ENCODE results near the gene NOP56.
A peak's percentile ranks its signal among the peaks of the same experiment; 100 is the strongest.

The NOP56 gene

DNA sequence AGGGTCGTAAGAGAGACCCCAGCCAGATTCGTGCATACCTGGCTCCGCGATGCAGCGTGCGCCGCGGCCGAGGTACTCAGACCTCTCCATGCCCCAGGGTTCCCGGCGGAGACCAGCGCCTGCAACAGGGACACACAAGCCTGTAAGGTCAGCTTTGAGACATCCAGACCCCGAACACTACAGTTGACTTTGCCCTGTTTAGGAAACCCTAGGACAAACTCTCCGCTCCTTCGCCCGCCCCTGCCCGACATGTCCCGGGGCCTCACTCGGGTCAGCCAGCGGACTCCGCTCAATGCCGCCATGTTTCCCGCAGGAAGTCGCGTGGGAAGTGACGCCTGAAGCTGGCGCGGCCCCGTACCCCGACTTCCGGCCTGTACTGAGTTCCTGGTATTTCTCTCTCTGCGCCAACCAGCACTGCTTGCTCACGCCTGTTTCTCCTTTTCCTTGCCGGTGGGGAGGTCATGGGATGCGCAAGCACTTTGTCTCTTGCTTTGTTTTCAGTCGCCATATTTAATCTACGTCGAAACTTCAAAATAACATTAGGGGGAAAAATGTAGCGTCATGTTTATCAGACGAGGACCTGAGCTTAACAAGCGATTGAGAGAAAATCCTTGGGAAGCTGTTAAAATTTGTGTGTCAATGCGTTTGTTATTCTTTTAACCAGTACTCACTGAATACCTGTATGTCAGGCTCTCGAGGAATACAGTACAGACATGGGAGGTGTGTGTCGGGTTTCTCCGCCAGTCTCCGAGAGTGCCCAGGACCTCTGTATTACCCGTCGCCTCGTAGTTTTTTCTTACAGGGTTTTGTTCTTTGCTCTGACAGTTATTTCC, 11.7 kb downstream of the NOP56 start, which contains the start of gene IDH3B:
Gene IDH3B, minus strand, starts transcription at position 330 of the 833 bp plus-strand sequence. Its CDS starts 28 bp downstream, at position 302.
- H3K27me3 ChIP-seq (ENCODE audit: insufficient read depth, low read length, poor library complexity, severe bottlenecking) = no peaks in the 10 kb centered on the region
- peaks cover 12% of the 10 kb centered on the region for H3K4me1 ChIP-seq (ENCODE audit: insufficient read depth, low read length, poor library complexity, severe bottlenecking)
- peaks cover 18% of the 10 kb centered on the region; the same call in 1 of the 2 replicates for H3K36me3 ChIP-seq (ENCODE audit: insufficient read depth, low read length)
- H2AFZ ChIP-seq (ENCODE audit: low read length) = peak within 1 kb of the TSS; percentile 92
- H3K4me2 ChIP-seq (ENCODE audit: low read depth, low read length, poor library complexity, severe bottlenecking) = peak within 1 kb of the TSS; percentile 99
- H3K4me3 ChIP-seq (ENCODE audit: low read length, poor library complexity, severe bottlenecking) = peak within 1 kb of the TSS; percentile 98
- peaks cover 25% of the 10 kb centered on the region for H3K79me2 ChIP-seq (ENCODE audit: insufficient read depth, low read length)
- no peaks in the 10 kb centered on the region for H3K9me3 ChIP-seq (ENCODE audit: insufficient read depth, low read depth, low read length)
- H3F3A ChIP-seq (ENCODE audit: low read depth) = 0 out of 2 replicates have a peak, but pooled peaks cover 6% of the 10 kb centered on the region
- H3K9me2 ChIP-seq (replicated peaks; ENCODE audit: low read depth, low read length) = no peaks in the 10 kb centered on the region
- H3K9ac ChIP-seq (ENCODE audit: low read depth, low read length, poor library complexity, severe bottlenecking) = peak within 1 kb of the TSS; percentile 92
- TF ChIP-seq CTCF (conservative IDR thresholded peaks at IDR 0.05; ENCODE audit: low read length) (no peak), EZH2phosphoT487 (IDR thresholded peaks at IDR 0.05; ENCODE audit: borderline replicate concordance) (no peak)
- peaks cover 7% of the 10 kb centered on the region for H4K20me1 ChIP-seq (ENCODE audit: insufficient read depth, low read length, poor library complexity, severe bottlenecking)

DNA sequence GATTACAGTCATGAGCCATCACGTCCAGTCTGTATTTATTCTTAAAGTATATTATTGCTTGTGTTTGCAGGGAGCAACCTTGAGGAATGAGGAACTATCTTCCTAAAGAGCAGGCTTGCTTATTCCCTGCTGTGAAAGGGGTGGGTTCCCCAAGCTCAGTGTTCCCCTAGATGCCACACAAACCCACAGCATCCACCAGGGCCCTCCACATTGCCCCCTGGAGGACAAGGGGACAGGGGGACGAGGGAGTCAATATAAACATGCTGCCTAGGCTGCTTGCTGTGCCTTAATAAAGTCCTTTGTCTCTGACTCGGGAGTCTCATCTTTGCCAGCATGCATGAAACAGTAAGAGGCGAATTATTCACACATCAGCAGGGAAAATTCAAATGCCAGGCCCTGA, 19.5 kb downstream of the NOP56 start:
- Histone ChIP-seq H3K9me2 (replicated peaks; ENCODE audit: low read depth, low read length) (no peaks in the 10 kb centered on the region), H3K4me2 (ENCODE audit: low read depth, low read length, poor library complexity, severe bottlenecking) (no peak overlapping the region), H3K4me3 (ENCODE audit: low read length, poor library complexity, severe bottlenecking) (no peak overlapping the region), H3K36me3 (ENCODE audit: insufficient read depth, low read length) (no peaks in the 10 kb centered on the region), H3K9ac (ENCODE audit: low read depth, low read length, poor library complexity, severe bottlenecking) (no peak overlapping the region), H3K9me3 (ENCODE audit: insufficient read depth, low read depth, low read length) (no peaks in the 10 kb centered on the region), H3K79me2 (ENCODE audit: insufficient read depth, low read length) (no peaks in the 10 kb centered on the region), H3K4me1 (ENCODE audit: insufficient read depth, low read length, poor library complexity, severe bottlenecking) (no peaks in the 10 kb centered on the region), H3K27me3 (ENCODE audit: insufficient read depth, low read length, poor library complexity, severe bottlenecking) (no peaks in the 10 kb centered on the region), H3F3A (ENCODE audit: low read depth) (no peaks in the 10 kb centered on the region), H2AFZ (ENCODE audit: low read length) (0 out of 2 replicates have a peak overlapping the region, but pooled peaks have one; percentile 20), H4K20me1 (ENCODE audit: insufficient read depth, low read length, poor library complexity, severe bottlenecking) (no peaks in the 10 kb centered on the region)
- peak; percentile 58 for TF ChIP-seq CTCF (conservative IDR thresholded peaks at IDR 0.05; ENCODE audit: low read length)
- TF ChIP-seq EZH2phosphoT487 (IDR thresholded peaks at IDR 0.05; ENCODE audit: borderline replicate concordance) = no peak

- Histone ChIP-seq H3K4me1 (ENCODE audit: insufficient read depth, low read length, poor library complexity, severe bottlenecking) (no peaks in the 10 kb centered on the region), H4K20me1 (ENCODE audit: insufficient read depth, low read length, poor library complexity, severe bottlenecking) (no peaks in the 10 kb centered on the region), H3K79me2 (ENCODE audit: insufficient read depth, low read length) (no peaks in the 10 kb centered on the region), H3K9ac (ENCODE audit: low read depth, low read length, poor library complexity, severe bottlenecking) (no peak overlapping the region), H3K9me3 (ENCODE audit: insufficient read depth, low read depth, low read length) (no peaks in the 10 kb centered on the region), H3K9me2 (replicated peaks; ENCODE audit: low read depth, low read length) (no peaks in the 10 kb centered on the region), H3K4me2 (ENCODE audit: low read depth, low read length, poor library complexity, severe bottlenecking) (no peak overlapping the region), H3K36me3 (ENCODE audit: insufficient read depth, low read length) (no peaks in the 10 kb centered on the region), H3F3A (ENCODE audit: low read depth) (no peaks in the 10 kb centered on the region), H3K4me3 (ENCODE audit: low read length, poor library complexity, severe bottlenecking) (no peak overlapping the region), H3K27me3 (ENCODE audit: insufficient read depth, low read length, poor library complexity, severe bottlenecking) (no peaks in the 10 kb centered on the region), H2AFZ (ENCODE audit: low read length) (0 out of 2 replicates have a peak overlapping the region, but pooled peaks have one; percentile 20)
- TF ChIP-seq CTCF (conservative IDR thresholded peaks at IDR 0.05; ENCODE audit: low read length) (no peak), EZH2phosphoT487 (IDR thresholded peaks at IDR 0.05; ENCODE audit: borderline replicate concordance) (no peak)
Measured at GRCh38 chr20:2672446-2672845, 20.0 kb downstream of the NOP56 start.
